ENCODE measurements around the gene SLC30A10.
"Not testable (repeated sequence)": the region's sequence is repeated elsewhere in the genome, so short reads cannot be mapped to it uniquely, and the experiment has no call there.

The SLC30A10 gene

GRCh38 chr1:219876798-219877209 lies 51.6 kb downstream of the SLC30A10 start:
- H3K9me3 ChIP-seq = no peaks in the 10 kb centered on the region
- no peak overlapping the region for H3K4me3 ChIP-seq
- no peaks in the 10 kb centered on the region for H3K4me1 ChIP-seq
- H3K27ac ChIP-seq = no peak overlapping the region
- intact Hi-C loops (cut with DNase I; ENCODE audit: low total_unique reads) = no loop called here
- H3K36me3 ChIP-seq = no peaks in the 10 kb centered on the region
- TF ChIP-seq CTCF (IDR thresholded peaks at IDR 0.05) = no peak
- no peak for DNase-seq
- no peaks in the 10 kb centered on the region for H3K27me3 ChIP-seq

- Histone ChIP-seq H3K9me3 (no peaks in the 10 kb centered on the region), H3K27me3 (no peaks in the 10 kb centered on the region), H3K4me3 (no peak overlapping the region), H3K36me3 (no peaks in the 10 kb centered on the region), H3K4me1 (no peaks in the 10 kb centered on the region), H3K27ac (no peak overlapping the region)
- intact Hi-C loops (cut with DNase I; ENCODE audit: low total_unique reads) = no loop called here
- DNase-seq = no peak
- TF ChIP-seq CTCF (IDR thresholded peaks at IDR 0.05) = no peak
Measured at GRCh38 chr1:219875860-219876259, 52.5 kb downstream of the SLC30A10 start.

- H3K27me3 ChIP-seq; DNase-seq; H3K9me3 ChIP-seq; H3K4me1 ChIP-seq; H3K27ac ChIP-seq; H3K4me3 ChIP-seq; intact Hi-C loops (cut with DNase I; ENCODE audit: low total_unique reads); H3K36me3 ChIP-seq: not testable (repeated sequence)
Measured at GRCh38 chr1:219872538-219872937, 55.8 kb downstream of the SLC30A10 start.

GRCh38 chr1:219871427-219872057 lies 56.8 kb downstream of the SLC30A10 start:
- Histone ChIP-seq H3K27me3 (no peaks in the 10 kb centered on the region), H3K4me3 (no peak overlapping the region), H3K36me3 (no peaks in the 10 kb centered on the region), H3K9me3 (no peaks in the 10 kb centered on the region), H3K27ac (no peak overlapping the region), H3K4me1 (no peaks in the 10 kb centered on the region)
- TF ChIP-seq CTCF (IDR thresholded peaks at IDR 0.05) = no peak
- DNase-seq = no peak
- intact Hi-C loops (cut with DNase I; ENCODE audit: low total_unique reads) = no loop called here

GRCh38 chr1:219868615-219869014 lies 59.7 kb downstream of the SLC30A10 start:
- H3K9me3 ChIP-seq; DNase-seq; H3K27ac ChIP-seq; intact Hi-C loops (cut with DNase I; ENCODE audit: low total_unique reads); H3K27me3 ChIP-seq; H3K4me3 ChIP-seq; H3K36me3 ChIP-seq; H3K4me1 ChIP-seq: not testable (repeated sequence)
